CD4-positive, alpha-beta T cell treated with Interleukin-21 for 1 hour (primary cell): ENCODE data around the gene CDA.

Experiments used
- DNase-seq: peaks from one replicate; pipeline ENCODE4 v3.0.0-alpha.2; 2020

Gene CDA

DNA sequence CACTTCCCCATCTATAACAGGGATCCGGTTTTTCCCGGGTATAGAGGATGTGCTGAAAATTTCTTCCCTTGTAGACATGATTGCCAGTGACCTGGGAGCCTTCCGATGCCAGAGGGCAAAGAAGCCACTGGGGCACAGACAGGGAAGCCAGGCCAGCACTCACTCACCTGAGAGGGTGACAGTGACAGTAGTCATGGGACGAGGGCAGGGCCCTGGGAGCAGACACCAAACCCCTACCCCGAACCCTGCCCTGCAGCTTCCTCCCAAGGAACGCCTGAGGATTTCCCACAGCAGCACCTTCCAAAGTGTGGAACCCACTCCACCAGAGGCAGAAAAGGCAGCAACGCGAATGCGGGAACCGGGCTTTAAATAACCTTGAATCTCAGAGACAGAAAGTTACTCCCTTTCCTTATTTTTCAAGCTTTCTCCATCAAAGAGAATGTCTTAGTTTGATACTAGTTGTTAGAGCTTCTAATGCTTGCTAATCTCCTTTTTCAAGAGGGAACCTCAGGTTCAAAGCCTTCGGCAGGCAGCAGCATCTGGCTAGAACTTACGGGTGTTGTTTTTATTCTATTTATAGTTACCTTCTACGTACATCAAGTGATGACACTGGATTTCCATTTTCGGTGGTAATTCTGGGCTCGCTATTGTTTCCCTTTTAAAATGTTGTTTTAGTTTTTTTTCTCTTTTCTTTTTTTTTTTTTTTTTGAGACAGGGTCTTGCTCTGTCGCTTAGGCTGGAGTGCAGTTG lies 69.4 kb downstream of the CDA start:
- DNase-seq, result no peak

DNA sequence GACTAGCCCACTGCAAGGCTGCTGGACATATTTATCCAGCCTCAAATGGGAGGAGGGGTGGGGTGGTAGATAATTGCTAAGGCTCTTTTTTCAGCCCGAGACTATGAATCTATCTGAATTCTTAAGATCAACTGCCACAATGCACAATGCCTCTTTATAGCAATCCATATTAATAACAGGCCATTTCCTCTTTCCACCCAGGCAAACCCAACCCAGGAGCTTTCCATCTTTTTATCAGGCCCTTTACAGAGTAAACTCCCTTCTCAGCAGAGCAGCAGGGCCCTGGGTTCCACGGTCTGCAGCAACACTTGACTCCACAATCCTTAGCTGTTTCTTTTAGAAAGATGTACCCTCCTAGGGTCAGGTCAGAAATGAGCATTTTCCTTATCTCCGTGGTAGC lies 71.5 kb downstream of the CDA start:
- DNase-seq, result no peak

DNA sequence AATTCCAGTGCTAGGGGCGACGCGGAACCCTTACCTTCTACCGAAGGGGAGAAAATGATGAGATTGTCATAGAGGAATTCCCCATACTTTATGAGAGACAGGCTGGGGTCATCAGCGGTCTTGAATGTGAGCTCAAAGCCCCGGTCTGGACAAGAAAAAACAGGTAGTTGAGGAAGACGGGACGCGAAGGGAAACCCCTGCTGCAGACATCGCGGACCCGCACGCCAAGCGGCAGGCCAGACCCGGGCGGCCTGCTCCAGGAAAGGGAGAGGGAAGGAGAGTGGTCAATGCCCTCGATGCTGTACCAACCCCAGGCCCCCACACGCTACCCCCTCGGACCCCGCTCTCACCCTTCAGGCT lies 71.9 kb downstream of the CDA start:
- DNase-seq, result peak; percentile 27

DNA sequence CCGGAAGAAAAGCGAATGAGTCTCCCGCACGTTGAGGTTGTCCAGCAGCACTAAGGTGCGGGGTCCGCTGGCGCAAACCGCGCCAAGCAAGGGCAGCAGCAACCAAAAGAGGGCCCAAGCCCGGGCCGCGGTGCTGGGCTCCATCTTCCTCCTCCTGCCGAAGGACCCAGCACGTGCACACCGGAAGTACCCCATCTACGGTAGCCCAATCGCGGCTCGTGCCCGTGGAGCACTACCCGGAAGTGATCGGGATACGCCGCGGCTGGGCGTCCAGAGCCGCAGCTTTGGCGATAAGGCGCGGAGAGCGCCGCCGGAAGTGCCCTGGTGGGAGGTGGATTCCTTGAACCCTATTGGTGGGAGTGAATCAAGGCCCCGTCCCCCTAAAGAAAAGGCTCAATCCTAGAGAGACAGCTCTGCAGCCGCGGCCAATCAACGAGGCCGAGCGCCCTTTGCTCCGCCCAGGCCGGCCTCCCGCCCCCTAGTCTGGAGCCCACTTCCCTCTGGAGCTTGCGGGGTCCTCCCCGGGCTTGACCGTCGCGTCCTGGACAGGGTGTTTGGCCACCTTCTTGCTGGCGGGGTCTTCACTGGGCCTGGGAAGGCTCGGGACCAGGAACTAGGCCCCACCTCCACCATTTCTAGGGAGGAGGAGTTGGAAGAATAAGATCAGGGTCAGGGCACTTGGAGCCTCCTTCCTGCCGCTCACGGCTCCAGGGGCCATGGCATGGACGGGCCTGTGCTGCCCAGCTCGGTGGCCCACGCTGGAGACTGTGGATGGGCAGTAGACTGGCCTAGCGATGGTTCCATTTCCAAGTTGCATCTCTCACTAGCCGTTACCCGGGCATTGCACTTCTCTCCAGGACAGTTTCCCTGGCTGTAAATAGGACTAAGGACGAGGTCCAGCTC lies 72.6 kb downstream of the CDA start, which contains the start of gene DDOST:
Gene DDOST (minus strand): TSS at position 163 of the 903 bp plus-strand sequence. CDS start 19 bp downstream, at position 144.
- peak; percentile 96 for DNase-seq

DNA sequence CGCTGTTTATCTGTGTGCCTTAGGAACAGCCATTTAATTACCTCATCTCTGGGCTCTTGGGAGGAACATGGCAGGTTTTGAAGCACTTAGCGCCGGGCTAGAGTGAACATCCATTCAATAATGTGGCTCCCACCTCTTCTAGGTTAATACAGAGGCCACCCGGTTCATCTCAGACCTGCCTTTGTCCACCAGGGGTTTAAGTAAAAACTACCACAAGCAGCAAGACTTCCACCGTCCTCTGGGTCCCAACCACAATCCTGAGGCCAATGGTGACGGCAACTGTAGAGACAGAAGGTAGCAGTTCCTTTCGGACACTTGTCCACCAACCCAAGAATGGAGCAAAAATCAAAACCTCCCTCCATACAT lies 73.2 kb downstream of the CDA start:
- DNase-seq, result no peak

DNA sequence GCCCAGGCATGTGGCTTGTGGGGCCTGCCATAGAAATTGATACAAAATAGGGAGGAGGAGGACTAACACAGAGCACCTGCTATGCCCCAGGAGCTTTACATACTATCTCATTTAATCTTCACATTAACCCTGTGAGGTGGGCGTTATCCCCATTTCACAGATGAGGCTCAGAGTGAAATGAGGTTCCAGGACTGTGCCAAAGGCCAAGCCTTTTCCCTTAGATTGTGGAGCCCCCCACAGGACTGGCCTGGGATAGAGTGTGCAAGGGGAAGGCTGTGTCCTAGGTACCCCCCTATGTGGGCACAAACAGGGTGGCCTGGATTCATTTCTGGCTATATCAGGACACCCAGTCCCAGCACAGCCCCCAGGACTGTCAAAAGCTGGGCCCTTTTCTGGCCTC lies 74.5 kb downstream of the CDA start:
- no peak for DNase-seq

DNA sequence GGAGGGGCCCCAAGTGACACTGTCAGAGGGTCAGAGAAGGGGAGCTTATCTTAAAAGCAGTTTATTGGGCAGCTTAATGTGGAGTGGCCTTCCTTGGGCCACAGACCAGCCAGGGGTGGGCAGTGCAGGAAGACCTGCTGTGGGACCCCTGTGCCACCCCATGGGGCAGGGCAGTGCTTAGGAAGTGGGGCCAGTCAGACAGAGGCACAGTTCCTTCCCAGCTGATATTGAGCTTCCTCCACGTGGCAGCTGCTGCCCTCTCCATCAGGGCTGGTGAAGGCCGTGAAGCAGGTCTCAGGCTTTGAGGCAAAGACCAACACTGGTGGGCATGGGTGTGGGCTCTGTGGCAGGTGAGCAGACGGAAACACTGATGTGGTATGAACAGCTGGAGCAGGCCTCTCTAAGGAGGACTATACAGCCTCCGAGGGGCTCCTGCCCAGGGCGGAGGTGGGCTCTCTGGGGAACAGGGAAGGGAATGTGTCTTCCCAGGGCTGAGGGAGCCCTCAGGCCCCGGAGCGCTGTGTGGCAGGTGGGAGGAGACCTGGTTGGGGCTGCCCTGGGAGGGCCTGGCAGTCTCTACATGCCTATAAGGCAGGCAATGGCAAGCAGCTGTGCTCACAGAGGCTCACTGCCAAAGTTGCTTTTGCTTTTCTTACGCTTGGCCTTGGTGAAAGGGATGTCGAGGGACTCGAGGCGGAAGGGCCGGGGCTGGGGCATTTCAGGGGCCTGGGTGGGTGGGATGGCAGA lies 75.2 kb downstream of the CDA start:
- DNase-seq, result no peak

DNA sequence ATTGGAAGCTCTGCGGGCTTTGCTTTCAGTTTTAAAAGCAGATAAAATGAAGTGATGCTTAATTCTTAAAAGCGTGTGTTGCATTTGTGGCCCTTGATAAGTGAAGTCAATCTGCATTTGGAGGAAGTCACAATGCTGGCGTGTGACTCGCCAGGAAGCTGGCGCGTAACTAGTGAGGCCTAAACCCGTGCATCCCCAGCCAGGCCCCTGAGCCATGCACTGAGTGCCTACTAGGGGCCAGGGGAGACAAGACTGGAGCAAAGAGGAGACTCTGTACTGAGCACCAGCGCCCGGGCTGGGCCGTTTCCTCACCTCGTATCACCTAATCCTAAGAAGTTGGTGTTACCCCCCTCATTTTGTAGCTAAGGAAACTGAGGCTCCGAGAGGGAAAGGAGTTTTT lies 76.8 kb downstream of the CDA start:
- DNase-seq, result no peak

DNA sequence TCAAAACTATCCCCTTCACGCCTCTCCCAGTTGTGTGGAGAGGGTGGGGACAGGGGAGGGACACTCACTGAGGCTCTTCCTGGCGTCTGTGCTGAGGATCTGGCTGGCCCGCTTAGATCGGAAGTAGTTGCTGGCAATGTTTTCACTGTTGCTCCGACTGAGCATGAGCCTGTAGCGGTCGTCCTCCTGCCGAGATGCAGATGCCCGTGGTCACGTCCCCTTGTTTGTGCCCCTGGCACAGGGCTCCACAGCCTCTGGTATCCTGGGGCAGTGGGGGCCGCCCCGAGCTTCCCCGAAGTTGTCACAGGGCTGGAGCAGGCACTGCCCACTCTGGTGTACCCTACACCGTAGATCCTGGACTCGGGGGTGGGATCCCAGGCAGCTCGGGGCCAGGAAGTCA lies 77.2 kb downstream of the CDA start:
- no peak for DNase-seq

DNA sequence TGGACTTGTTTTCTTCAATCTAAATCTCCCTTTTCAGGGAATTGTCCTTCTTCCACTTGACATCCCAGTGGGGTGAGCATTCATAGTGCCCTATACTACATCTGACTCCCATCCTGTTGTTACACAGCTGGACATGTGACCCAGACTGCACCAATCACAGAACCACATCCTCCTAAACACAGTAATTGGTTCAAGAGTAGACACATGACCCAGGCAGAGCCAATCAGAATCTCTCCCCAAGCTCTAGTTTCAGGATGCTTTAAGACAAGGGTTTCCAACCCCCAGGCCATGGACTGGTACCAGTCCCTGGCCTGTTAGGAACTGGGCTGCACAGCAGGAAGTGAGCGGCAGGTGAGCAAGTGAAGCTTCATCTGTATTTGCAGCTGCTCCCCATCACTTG lies 77.9 kb downstream of the CDA start:
- no peak for DNase-seq
